PC-3 (cell line): ENCODE results near the gene SPEM1. TPM values are rescaled to one million over a fixed set of nuclear protein-coding genes. Genes with fewer than 3 reads are reported as not detected.
A peak's percentile ranks its signal among the peaks of the same experiment; 100 is the strongest.

Experiments used
- ATAC-seq: fragments of 200-7000 bp; cut with Tn5 transposase; 2 replicates; pipeline ENCODE4 v1.9.1; 2020; ENCODE audit warnings: mild to moderate bottlenecking, moderate library complexity
- BruUV-seq: library from RNA; stranded (reverse); fragments of 400-500 nt; replicated peaks from 2 replicates; lab custom pipeline; 2021; lab: Mats Ljungman, UMichigan
- CTCF ChIA-PET: fragments of 300-600 bp; sonication (Branson Sonifier 250); formaldehyde crosslinking; loops from one replicate; lab custom pipeline; 2022; ENCODE audit warnings: antibody characterized with exemption; lab: Charles Lee
- POLR2A ChIA-PET: fragments of 300-600 bp; sonication (Branson Sonifier 250); formaldehyde crosslinking; loops from one replicate; lab custom pipeline; 2022; ENCODE audit warnings: antibody characterized with exemption; ENCODE audit not compliant: unreplicated experiment; lab: Charles Lee
- DNase-seq: peaks from one replicate; pipeline ENCODE4 v3.0.0-alpha.2; 2015
- H2AFZ ChIP-seq: fragments of 300-600 bp; sonication (generic); 2 replicates; pipeline ENCODE4 v1.6.0; 2016; ENCODE audit warnings: antibody characterized with exemption, low read length
- H3F3A ChIP-seq: fragments of 300-600 bp; sonication (generic); one replicate; pipeline ENCODE4 v1.6.0; 2017; ENCODE audit warnings: antibody characterized with exemption, low read length, control low read depth, mild to moderate bottlenecking; ENCODE audit not compliant: unreplicated experiment
- H3K27ac ChIP-seq: fragments of 300-600 bp; sonication (generic); 2 replicates; pipeline ENCODE4 v1.5.1; 2016; ENCODE audit warnings: mild to moderate bottlenecking, low read length
- H3K27me3 ChIP-seq: fragments of 300-600 bp; sonication (generic); 2 replicates; pipeline ENCODE4 v1.6.1; 2016; ENCODE audit warnings: low read length, mixed read lengths
- H3K36me3 ChIP-seq: fragments of 300-600 bp; sonication (generic); 2 replicates; pipeline ENCODE4 v1.6.1; 2016; ENCODE audit warnings: low read depth, mixed run types, low read length, mixed read lengths
- H3K4me1 ChIP-seq: fragments of 300-600 bp; sonication (generic); 2 replicates; pipeline ENCODE4 v1.5.1; 2016; ENCODE audit warnings: low read length; ENCODE audit not compliant: insufficient read depth
- H3K4me2 ChIP-seq: fragments of 300-600 bp; sonication (generic); 2 replicates; pipeline ENCODE4 v1.6.0; 2016; ENCODE audit warnings: low read length
- H3K4me3 ChIP-seq: fragments of 300-600 bp; sonication (generic); 2 replicates; pipeline ENCODE4 v1.5.1; 2016; ENCODE audit warnings: mild to moderate bottlenecking, low read length, mixed read lengths
- H3K79me2 ChIP-seq: fragments of 300-600 bp; sonication (generic); 2 replicates; pipeline ENCODE4 v1.6.1; 2017; ENCODE audit warnings: low read length, mixed read lengths
- H3K9ac ChIP-seq: fragments of 300-600 bp; sonication (generic); 2 replicates; pipeline ENCODE4 v1.6.0; 2016; ENCODE audit warnings: mild to moderate bottlenecking, low read length
- H3K9me2 ChIP-seq: fragments of 300-600 bp; sonication (generic); replicated peaks from 2 replicates; pipeline ENCODE4 v1.6.1; 2016; ENCODE audit warnings: mixed run types, low read length, mixed read lengths
- H3K9me3 ChIP-seq: fragments of 300-600 bp; sonication (generic); 2 replicates; pipeline ENCODE4 v1.6.1; 2016; ENCODE audit warnings: low read length, mixed read lengths
- H4K20me1 ChIP-seq: fragments of 300-600 bp; sonication (generic); 2 replicates; pipeline ENCODE4 v1.6.1; 2016; ENCODE audit warnings: low read length, mixed read lengths
- CTCF ChIP-seq: fragments of 300-600 bp; sonication (generic); conservative IDR thresholded peaks from 2 replicates; pipeline ENCODE4 v1.5.1; 2017; ENCODE audit warnings: antibody characterized with exemption, low read depth, mild to moderate bottlenecking, low read length
- EZH2 ChIP-seq: fragments of 300-600 bp; sonication (generic); IDR thresholded peaks from one replicate; pipeline ENCODE4 v1.6.1; 2017; ENCODE audit warnings: antibody characterized with exemption, mild to moderate bottlenecking, low read length; ENCODE audit not compliant: unreplicated experiment
- EZH2phosphoT487 ChIP-seq: fragments of 300-600 bp; sonication (generic); IDR thresholded peaks from 2 replicates; pipeline ENCODE4 v1.6.1; 2018; ENCODE audit warnings: mild to moderate bottlenecking, antibody characterized with exemption, low read length, borderline replicate concordance
- intact Hi-C: fragments of 100-400 bp; cut with micrococcal nuclease; formaldehyde crosslinking; loops from 2 replicates; pipeline ENCODE4 v1.9.0; 2023
- total RNA-seq: library from RNA; depleted of rRNA; stranded (reverse); fragments of >200 nt; gene quantifications from 2 replicates; pipeline ENCODE4 v1.2.3, GENCODE V29; 2014

The SPEM1 gene
- total RNA-seq, 1 experiment from 2014 or later = not detected

GRCh38 chr17:7405350-7406234 lies 14.5 kb upstream of the SPEM1 start:
- H3K79me2 ChIP-seq = peaks cover 6% of the 10 kb centered on the region; the same call in 1 of the 2 replicates
- H4K20me1 ChIP-seq = no peaks in the 10 kb centered on the region
- no peak overlapping the region for H3K27ac ChIP-seq
- ATAC-seq (no peak), DNase-seq (no peak)
- ChIA-PET CTCF (no interaction called here), POLR2A (no interaction called here)
- intact Hi-C loops = no loop called here
- no peaks in the 10 kb centered on the region for H3F3A ChIP-seq
- H3K4me2 ChIP-seq = peak overlapping the region; percentile 93
- BruUV-seq = TSS peak; percentile 40
- H3K4me3 ChIP-seq = peak overlapping the region; percentile 81
- H3K27me3 ChIP-seq = no peaks in the 10 kb centered on the region
- H3K36me3 ChIP-seq = no peaks in the 10 kb centered on the region
- peak overlapping the region; percentile 60 for H3K9ac ChIP-seq
- peak overlapping the region; percentile 71 for H2AFZ ChIP-seq
- H3K9me3 ChIP-seq = no peaks in the 10 kb centered on the region
- H3K4me1 ChIP-seq = peaks cover 9% of the 10 kb centered on the region
- TF ChIP-seq CTCF = no peak
- no peak for TF ChIP-seq EZH2phosphoT487
- no peak for TF ChIP-seq EZH2
- no peaks in the 10 kb centered on the region for H3K9me2 ChIP-seq

- Histone ChIP-seq H3K79me2 (peaks cover 6% of the 10 kb centered on the region; the same call in 1 of the 2 replicates), H3K9ac (no peak overlapping the region), H3K9me2 (no peaks in the 10 kb centered on the region), H3K36me3 (no peaks in the 10 kb centered on the region), H3K27me3 (no peaks in the 10 kb centered on the region), H3K4me3 (peak overlapping the region; percentile 81; the same call in 1 of the 2 replicates), H4K20me1 (no peaks in the 10 kb centered on the region), H3K9me3 (no peaks in the 10 kb centered on the region), H3K4me1 (peaks cover 9% of the 10 kb centered on the region), H3K4me2 (peak overlapping the region; percentile 93; the same call in 1 of the 2 replicates), H3F3A (no peaks in the 10 kb centered on the region), H2AFZ (no peak overlapping the region), H3K27ac (no peak overlapping the region)
- DNase-seq (no peak), ATAC-seq (no peak)
- intact Hi-C loops = no loop called here
- TF ChIP-seq CTCF (no peak), EZH2phosphoT487 (no peak), EZH2 (no peak)
- ChIA-PET POLR2A (no interaction called here), CTCF (no interaction called here)
- no TSS peak for BruUV-seq
Measured at GRCh38 chr17:7406235-7406825, 13.8 kb upstream of the SPEM1 start.
